ENCODE data around the gene CYP24A1.
A peak's percentile ranks its signal among the peaks of the same experiment; 100 is the strongest.

CYP24A1 gene

DNA sequence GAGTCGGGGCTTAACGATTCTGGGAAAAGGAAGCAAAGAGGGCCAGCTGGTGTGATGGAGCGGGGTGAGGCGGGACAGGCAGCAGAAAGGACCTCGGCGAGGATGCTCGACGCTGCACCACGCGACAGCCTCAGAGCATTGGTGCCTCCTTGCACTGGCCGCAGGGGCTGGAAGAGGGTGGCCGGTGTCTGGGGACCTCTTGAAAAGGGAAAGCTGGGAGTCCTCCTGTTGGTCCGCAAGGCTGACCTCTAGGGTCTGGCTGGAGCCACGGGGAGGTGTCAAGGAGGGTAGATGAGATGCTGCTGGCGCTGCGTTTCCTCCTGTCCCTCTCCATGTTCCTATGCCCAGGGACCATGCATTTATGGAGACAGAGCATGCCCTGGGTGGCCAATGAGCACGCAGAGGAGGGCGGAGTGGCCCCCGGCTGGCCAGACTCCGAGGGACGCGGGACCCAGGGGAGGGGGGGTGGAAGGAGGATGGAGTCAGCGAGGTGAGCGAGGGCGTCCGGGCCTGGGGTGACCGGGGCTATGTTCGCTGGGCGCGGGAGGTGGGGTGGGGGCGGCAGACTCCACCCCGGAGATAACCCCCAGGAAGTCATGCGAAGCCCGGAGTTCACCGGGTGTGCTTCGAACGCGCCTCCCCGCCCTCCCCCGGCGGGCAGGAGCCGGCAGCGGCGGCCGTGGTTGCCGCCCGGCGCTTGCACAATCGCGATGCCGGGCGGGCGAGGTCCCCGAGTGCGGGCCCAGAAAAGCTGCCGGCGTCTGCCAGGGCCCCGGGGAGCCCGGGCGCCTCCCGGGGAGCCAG is at the start of gene CYP24A1:
TSS of gene CYP24A1 (minus strand) at position 334 of the 804 bp plus-strand sequence. CDS start 407 bp downstream, outside the sequence.
- DNase-seq (ENCODE audit: low read depth, low spot score): no peak

DNA sequence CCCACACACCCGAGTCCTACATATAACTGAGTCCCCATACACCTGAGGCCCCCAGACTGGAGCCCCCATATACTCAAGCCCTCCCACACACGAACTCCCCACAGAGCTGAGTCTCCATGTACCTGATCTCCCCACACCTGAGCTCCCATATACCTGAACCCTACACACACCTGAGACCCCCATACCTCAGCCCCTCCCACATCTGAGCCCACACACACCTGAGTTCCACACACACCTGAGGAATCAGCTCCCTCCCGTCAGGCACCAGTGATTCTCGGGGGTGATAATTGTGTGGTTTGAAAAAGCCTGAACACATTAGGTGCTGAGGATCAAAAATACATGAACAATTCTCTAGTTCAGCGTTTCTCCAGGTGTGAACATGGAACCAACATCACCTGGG is 49.5 kb upstream of the CYP24A1 start:
- DNase-seq (ENCODE audit: low read depth, low spot score): no peak

DNA sequence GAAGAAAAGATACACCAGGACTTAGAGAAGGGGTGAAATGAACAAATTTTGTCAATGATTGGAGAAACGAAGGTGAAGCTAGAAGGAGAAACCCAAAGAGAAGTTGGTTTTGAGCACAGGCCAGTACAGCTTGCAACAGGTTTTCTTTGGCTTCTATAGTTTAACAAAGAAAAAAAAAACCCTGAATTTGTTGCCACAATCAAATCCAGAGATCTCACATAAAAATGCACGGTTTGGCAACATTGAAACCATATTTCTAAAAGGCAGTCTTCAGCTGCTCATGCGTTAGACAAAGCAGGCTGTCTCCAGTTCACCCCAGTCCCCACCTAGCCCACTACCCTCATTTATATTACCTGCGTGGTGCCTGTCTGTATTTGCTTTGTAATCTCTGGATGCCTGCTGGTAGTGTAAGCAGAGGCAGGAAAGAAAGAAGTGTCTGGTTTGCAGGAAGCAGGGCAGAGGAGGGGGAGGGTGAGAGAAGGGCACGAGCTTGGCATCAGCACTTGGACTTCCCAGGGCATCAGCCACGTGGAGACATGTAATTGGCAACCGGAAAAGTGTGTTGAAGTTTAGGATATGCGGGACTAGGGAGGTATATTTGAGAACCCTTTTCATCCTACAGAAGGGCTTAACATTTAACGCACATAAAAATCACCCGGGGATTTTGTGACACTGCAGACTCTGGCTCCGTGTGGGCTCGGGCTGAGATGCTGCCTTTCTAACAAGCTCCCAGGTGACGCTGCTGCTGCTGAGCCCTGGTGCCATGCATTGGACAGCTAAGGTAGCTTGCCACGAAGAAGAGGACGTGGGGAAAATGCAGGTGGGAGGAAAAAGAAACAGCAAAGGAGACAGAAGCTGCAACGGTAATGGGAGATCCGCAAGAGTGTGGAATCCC is 48.5 kb upstream of the CYP24A1 start:
- DNase-seq (ENCODE audit: low read depth, low spot score): no peak

DNA sequence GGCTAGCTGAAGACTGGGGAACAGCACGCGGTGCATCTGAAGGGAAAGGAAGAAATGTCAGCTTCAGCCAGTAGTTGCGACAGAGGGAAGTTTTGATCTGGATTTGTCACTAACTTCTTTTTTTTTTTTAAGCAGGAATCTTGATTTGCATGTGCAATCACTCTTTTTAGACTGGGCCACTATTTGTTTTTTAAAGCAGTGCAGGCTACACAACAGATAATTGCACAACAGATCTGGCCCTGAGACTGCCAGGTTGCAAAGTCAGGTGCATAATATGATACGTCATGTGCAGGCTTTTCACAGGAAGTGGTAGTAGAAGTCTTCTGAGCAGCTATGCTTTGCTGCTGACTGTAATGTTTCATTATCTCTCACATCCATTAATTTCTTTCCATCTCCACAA is 47.6 kb upstream of the CYP24A1 start:
- no peak for DNase-seq (ENCODE audit: low read depth, low spot score)

- DNase-seq (ENCODE audit: low read depth, low spot score): no peak
Observed at GRCh38 chr20:54220722-54221121, 46.9 kb upstream of the CYP24A1 start.

- DNase-seq (ENCODE audit: low read depth, low spot score): no peak
Observed at GRCh38 chr20:54219751-54220426, 46.1 kb upstream of the CYP24A1 start.

- no peak for DNase-seq (ENCODE audit: low read depth, low spot score)
Observed at GRCh38 chr20:54218470-54218869, 44.7 kb upstream of the CYP24A1 start.

DNA sequence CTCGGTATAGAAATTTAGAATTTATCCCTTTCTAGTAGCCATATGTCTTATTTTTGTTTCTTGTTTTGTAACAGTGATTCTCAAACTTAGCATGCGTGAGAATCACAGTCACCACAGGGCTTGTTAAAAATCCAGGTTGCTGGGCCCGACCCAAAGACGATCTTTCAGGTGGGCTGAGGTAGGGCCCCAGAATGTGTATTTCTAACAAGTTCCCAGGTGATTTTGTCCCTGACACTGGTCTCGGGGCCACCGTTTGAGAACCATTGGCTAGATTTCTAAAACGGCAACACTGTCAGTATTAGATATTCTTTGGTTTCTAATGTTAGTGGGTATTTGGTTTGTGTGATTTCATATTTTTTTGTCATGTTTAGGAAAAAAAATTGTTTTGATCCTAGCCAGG is 44.0 kb upstream of the CYP24A1 start:
- no peak for DNase-seq (ENCODE audit: low read depth, low spot score)

- DNase-seq (ENCODE audit: low read depth, low spot score): no peak
Observed at GRCh38 chr20:54215157-54215789, 41.5 kb upstream of the CYP24A1 start.

DNA sequence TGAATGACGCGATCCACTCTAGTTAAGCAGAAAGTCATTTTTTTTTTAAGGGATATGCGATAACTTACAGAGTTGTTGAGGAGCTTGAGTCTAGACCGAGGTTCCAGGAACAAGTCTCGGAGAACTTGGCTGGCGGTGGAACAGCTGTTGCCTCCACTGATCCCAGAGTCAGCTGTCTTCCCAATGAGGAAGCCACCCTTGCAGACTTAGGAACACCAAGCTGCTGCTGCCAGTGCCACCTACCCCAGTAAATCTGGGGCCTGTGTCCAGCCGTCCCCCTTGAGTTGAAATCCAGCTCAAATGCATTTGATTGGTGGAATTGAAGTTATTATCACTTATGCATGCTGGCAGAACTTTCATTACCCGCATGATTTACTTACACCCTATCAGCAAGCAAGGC is 40.8 kb upstream of the CYP24A1 start:
- no peak for DNase-seq (ENCODE audit: low read depth, low spot score)

- no peak for DNase-seq (ENCODE audit: low read depth, low spot score)
Observed at GRCh38 chr20:54212871-54213270, 39.1 kb upstream of the CYP24A1 start.

GRCh38 chr20:54212226-54212625 is 38.4 kb upstream of the CYP24A1 start:
- DNase-seq (ENCODE audit: low read depth, low spot score): no peak

- no peak for DNase-seq (ENCODE audit: low read depth, low spot score)
Observed at GRCh38 chr20:54209216-54209813, 35.5 kb upstream of the CYP24A1 start.

GRCh38 chr20:54208548-54209176 is 34.9 kb upstream of the CYP24A1 start:
- no peak for DNase-seq (ENCODE audit: low read depth, low spot score)

DNA sequence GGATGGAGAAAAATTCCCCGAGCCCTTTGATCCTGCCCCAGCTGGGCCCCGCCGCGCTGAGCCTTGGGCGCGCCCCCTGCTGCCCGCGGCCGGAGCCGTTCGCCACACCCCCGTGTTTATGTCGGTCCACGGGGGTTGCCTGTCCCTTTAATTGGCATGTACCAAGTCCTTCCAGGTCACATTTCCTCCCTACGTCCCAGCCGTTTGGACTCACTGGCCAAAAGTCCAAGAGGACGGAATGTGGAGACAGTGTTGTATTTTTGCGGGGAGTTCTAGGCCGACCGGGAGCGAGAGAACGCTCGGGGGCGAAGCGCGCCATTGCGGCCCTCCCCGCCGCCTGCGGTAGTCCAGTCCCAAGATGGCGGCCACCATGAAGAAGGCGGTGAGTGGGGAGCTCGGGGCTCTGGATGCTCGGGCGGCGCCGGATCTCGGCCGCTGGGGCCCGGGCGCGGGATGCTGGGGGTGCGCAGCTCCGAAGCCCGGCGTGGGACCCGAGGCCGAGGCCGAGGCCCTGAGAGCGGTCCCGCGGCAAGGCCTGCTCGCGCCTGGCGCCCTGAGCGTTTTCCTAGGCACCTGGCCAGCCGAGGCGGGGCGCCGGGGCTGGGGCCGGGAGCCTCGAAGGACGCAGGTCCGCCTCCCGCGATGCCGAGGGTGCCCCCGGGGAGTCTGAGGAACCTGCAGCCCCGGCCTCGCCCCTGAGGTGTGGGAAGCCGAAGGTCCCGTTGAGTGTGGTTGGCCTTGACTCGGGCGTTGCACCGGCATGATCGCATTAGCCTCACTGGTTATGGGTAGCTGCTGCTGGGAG is 34.2 kb upstream of the CYP24A1 start, which contains the start of gene PFDN4:
TSS of gene PFDN4 (plus strand) at position 345 of the 805 bp plus-strand sequence. CDS start at position 359, 14 bp downstream.
- peak; percentile 52 for DNase-seq (ENCODE audit: low read depth, low spot score)

GRCh38 chr20:54207053-54207742 is 33.4 kb upstream of the CYP24A1 start:
- DNase-seq (ENCODE audit: low read depth, low spot score): no peak

DNA sequence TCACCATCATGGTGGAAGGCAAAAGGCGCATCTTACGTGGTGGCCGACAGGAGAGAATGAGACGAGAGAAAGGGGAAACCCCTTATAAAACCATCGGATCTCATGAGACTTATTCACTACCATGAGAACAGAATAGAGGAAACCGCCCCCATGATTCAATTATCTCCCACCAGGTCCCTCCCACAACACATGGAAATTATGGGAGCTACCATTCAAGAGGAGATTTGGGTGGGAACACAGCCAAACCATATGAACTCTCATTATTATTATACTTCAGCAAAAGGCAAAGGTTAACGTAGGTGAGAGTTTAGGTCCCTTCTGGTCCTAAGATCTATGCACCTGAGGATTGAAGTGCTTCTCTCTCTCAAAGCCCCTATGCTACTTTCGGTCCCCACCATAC is 31.7 kb upstream of the CYP24A1 start:
- DNase-seq (ENCODE audit: low read depth, low spot score): no peak

DNA sequence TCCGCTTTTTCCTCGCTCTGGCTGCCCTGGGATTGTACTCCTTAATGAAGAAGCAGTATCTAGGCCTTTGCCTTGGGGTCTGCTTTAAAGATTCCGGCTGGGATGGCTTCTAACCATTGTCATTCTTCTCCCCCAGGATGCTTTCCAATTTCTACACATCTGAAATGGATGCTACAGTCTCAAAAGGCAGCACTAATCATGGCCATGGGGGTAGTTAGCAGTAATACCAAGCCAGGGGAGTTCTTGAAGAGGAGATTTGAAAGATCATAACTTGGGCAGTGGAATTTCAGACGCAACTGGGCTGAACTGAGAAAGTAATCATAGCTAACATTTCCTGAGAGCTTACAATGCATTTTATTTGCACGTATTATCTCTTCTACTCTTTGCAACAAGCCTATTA is 30.7 kb upstream of the CYP24A1 start:
- no peak for DNase-seq (ENCODE audit: low read depth, low spot score)

DNA sequence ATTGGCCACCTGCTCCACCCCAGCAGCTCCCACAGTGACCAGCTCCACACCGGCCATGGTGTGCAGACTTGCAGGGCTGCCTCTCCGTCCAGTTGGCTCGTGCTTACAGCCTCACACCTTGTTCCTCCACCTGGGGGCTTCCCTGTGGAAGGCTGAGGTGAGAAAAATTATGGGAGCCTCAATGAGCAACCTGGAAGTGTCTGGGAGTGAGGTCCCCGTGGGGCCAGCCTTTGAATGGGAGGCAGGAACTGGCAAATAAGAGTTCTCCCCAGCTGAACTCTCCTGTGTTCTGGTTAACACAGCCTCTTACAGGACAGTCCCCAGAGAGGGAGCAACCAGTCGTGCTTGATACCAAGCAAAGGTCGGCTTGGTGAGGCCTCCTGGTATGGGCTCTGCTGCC is 30.3 kb upstream of the CYP24A1 start:
- DNase-seq (ENCODE audit: low read depth, low spot score): no peak
